GM13977 (cell line): ENCODE measurements around the gene ATG9A.

ENCODE experiments used
- DNase-seq: peaks from one replicate; pipeline ENCODE4 v3.0.0; 2012; ENCODE audit warnings: low spot score
- CTCF ChIP-seq: IDR thresholded peaks from 2 replicates; pipeline ENCODE4 v1.5.1; 2012; ENCODE audit warnings: mild to moderate bottlenecking, control low read depth; ENCODE audit not compliant: insufficient read depth; ENCODE audit errors: extremely low read depth, missing control alignments
- in situ Hi-C: fragments of 300-500 bp; cut with MboI; formaldehyde crosslinking; loops from one replicate; pipeline ENCODE4 v1.12.0; 2022; ENCODE audit warnings: low sequenced_read_pairs, low pct_unique_long_range_greater_than_20kb, mixed read lengths, inconsistent platforms; ENCODE audit not compliant: unreplicated experiment

ATG9A gene

DNA sequence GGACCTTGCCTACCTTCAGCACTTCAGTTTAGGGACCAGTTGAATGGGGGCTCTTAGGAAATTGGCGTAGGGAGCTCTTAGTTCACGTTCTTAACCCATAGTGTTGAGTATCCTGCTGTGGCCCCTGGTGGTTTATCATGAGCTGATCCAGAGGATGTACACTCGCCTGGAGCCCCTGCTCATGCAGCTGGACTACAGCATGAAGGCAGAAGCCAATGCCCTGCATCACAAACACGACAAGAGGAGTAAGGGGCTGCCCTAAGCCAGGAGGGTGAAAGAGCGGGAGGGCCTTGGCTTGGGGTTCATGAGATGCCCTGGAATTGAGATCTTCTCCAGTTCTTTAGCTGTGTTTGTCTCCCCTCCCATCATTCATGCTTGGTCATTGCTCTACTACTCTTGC, 48.5 kb downstream of the ATG9A start:
- no peak for DNase-seq
- in situ Hi-C loops: no loop called here
- TF ChIP-seq CTCF: no peak

DNA sequence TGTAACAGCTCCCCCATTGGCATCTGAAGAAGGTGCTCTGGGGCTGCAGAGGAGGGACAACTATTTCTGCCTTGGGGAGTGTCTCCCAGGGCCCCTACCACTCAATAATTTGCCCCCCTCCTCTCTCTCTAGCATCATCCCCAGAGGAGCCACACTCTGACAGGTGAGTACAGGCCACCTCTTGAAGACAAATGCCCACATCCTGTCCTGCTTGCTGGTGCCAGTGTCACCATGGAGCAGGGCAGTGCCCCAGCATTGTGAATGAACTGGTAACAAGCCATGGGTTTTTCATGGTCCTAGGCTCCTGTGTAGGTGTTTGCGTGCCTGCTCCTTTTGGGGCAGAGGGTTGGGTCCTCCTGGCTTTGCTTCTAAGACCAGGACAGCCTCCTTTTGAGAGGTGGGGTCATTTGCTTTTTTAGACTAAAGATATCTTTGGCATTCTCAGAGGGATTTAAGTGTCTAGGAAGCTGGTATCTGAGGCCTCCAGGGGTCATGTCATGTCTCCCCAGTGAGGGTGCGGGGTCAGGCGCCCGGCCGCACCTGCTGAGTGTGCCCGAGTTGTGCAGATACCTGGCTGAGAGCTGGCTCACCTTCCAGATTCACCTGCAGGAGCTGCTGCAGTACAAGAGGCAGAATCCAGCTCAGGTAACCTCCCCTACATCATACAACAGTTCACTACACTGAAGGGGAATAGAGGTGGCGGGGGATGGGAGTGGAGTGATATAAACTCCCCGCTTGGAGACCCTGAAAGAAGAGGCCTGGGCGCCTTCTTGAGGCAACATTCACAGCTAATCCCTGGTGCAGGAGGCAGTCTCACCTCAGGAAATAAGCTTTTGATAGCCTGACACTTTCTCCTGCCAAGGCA, 49.6 kb downstream of the ATG9A start:
- TF ChIP-seq CTCF: no peak
- no peak for DNase-seq
- in situ Hi-C loops: loop anchor here (10.0 kb wide), 1 partner anchor 115 kb away; no protein-coding TSS in a partner anchor

DNA sequence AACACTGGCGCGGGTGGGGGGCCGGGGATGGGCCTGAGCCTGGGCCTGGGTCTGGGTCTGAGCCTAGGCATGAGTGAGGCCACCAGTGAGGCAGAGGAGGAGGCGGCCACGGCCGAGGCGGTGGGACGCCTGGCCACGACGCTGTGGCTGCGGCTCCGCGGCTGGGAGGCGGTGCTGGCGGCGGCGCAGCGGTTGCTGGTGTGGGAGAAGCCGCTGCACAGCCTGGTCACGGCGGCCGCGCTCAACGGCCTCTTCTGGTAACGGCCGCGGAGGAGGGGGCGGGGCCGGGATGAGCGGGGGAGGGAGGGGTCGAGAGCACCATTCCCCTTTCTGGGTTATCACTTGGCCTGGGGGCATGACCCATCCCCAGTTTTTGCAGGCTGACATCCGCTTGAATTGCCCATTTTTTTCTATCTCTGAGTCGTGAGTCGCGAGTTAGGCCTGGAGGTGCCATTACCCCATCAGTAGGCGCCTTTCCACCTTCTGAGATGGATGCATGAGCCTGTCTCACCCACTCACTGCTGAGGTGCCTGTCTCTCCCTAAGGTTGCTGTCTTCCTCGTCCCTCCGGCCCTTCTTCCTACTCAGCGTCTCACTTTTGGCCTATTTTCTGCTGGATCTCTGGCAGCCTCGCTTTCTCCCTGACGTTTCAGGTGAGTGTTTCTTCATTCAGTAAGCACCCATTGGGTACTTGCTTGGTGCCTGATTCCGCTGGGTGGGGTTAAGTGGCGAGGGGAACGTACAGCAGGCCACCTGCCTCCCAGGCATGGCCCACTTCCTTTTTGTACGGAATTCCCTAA, 50.9 kb downstream of the ATG9A start:
- peak; percentile 48 for DNase-seq
- in situ Hi-C loops: loop anchor here (10.0 kb wide), 1 partner anchor 116 kb away; no protein-coding TSS in a partner anchor
- TF ChIP-seq CTCF: no peak

DNA sequence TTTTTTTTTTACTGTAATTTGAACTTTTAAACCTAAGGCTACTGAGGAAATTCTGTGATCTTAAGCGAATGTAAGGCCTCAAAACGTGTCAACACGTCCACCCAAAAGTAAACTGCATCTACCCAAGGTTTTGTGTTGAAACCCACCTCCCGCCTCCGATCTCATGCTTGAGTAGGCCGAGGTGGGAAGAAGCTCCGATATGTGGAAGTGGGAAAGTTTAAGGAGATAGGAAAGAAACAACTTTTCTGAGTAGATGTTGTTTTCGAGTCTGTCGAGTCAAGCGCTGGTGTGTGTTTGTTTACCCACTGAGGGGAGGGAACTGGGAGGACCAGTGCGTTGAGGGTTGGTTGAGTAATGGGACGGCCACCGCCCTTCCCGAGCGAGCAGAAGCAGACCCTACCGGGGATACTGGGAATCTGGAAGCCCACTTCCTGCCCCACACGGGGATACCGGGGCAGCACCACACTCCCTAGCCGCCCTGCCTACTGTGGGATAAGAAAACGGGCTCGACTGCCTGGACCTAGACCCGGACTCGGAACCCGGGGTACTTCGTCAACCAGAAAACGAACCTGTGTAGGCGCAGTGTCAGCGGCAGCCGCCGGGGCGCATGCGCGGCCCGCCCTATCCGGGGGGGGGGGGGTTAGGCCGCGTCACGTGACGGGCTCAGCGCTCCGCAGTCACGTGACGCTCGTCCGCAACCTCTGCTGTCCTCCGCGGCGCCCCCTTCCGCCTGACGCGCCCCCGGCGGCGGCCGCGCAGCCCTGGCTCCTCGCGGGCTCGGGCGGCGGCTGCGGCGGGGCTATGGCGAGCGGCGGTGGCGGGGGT, 51.7 kb downstream of the ATG9A start, which contains the start of gene RETREG2:
TSS of gene RETREG2 (plus strand) at position 724 of the 825 bp plus-strand sequence. CDS start at position 802, 78 bp downstream.
- peak; percentile 64 for TF ChIP-seq CTCF
- peak; percentile 99 for DNase-seq
- in situ Hi-C loops: loop anchor here (10.0 kb wide), 1 partner anchor 117 kb away; no protein-coding TSS in a partner anchor

DNA sequence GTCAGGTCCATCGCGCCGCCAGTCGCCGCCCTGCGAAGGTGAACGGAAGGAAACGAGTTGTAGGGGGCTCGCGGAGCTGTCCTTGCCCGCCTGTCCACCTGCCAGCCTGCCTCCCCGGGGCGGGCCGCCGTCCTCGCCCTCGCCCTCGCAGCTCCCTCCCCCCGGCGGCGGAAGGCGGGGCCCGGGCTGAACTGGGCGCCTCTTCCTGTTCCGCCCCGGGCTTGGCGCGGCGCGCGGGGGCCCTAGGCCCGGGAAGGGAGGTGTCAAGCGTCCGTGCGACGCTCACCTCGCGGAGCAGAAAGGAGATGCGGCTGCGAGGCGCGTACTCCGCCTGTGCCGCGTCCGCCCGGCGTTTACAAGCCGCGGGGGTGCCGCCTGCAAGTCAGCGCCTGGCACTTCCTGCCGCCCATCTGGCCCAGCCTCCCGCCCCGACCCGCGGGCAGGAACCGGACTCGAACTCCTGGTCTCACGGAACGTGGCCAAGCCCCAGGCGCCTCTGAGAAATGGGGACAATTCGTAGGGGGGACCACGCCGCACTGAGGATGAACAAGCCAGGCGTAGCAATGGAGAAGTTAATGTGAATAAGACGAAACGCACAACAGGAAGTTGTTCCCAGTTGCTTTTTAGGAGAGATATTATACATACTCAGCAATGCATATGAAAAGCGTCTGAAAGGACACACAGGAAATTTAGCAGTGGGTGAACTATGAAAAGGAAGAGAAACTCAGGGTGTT, 52.5 kb downstream of the ATG9A start, which contains the start of gene CNPPD1:
TSS of gene CNPPD1 (minus strand) at position 108 of the 734 bp plus-strand sequence. CDS start at position 11, 97 bp downstream.
- DNase-seq: peak; percentile 93
- in situ Hi-C loops: loop anchor here (10.0 kb wide), 1 partner anchor 118 kb away; no protein-coding TSS in a partner anchor
- no peak for TF ChIP-seq CTCF
